RWPE2 (cell line): ENCODE data around the gene SHROOM3.

ENCODE experiments used
- ATAC-seq: fragments of 200-7000 bp; cut with Tn5 transposase; 3 replicates; pipeline ENCODE4 v1.9.1; 2021; ENCODE audit warnings: low read depth
- DNase-seq: peaks from one replicate; pipeline ENCODE4 v3.0.0-alpha.2; 2020; ENCODE audit warnings: low spot score
- H3K27ac ChIP-seq: fragments of 450-650 bp; 2 replicates; pipeline ENCODE4 v1.5.1; 2017; ENCODE audit warnings: mild to moderate bottlenecking; ENCODE audit not compliant: poor library complexity, severe bottlenecking
- H3K27me3 ChIP-seq: fragments of 250-450 bp; sonication (Bioruptor Pico); 2 replicates; pipeline ENCODE4 v1.5.1; 2021; ENCODE audit warnings: mild to moderate bottlenecking, moderate library complexity; ENCODE audit not compliant: insufficient read depth, poor library complexity, severe bottlenecking
- H3K36me3 ChIP-seq: fragments of 250-450 bp; sonication (Bioruptor Pico); 2 replicates; pipeline ENCODE4 v1.5.1; 2020; ENCODE audit warnings: low read depth, mild to moderate bottlenecking, moderate library complexity
- H3K4me1 ChIP-seq: fragments of 250-450 bp; sonication (Bioruptor Pico); 2 replicates; pipeline ENCODE4 v1.5.1; 2021; ENCODE audit warnings: mild to moderate bottlenecking, moderate library complexity; ENCODE audit not compliant: insufficient read depth, poor library complexity, severe bottlenecking
- H3K4me3 ChIP-seq: fragments of 250-450 bp; sonication (Bioruptor Pico); 2 replicates; pipeline ENCODE4 v1.5.1; 2021; ENCODE audit warnings: mild to moderate bottlenecking, moderate library complexity; ENCODE audit not compliant: severe bottlenecking
- H3K9me3 ChIP-seq: fragments of 250-450 bp; sonication (Bioruptor Pico); 2 replicates; pipeline ENCODE4 v1.5.1; 2021; ENCODE audit warnings: mild to moderate bottlenecking, moderate library complexity; ENCODE audit not compliant: severe bottlenecking
- TF ChIP-seq, protein P1 (sequence below): fragments of 450-650 bp; IDR thresholded peaks from one replicate; pipeline ENCODE4 v1.5.1; 2017; ENCODE audit warnings: mild to moderate bottlenecking, moderate library complexity; ENCODE audit not compliant: poor library complexity, severe bottlenecking

The SHROOM3 gene

DNA sequence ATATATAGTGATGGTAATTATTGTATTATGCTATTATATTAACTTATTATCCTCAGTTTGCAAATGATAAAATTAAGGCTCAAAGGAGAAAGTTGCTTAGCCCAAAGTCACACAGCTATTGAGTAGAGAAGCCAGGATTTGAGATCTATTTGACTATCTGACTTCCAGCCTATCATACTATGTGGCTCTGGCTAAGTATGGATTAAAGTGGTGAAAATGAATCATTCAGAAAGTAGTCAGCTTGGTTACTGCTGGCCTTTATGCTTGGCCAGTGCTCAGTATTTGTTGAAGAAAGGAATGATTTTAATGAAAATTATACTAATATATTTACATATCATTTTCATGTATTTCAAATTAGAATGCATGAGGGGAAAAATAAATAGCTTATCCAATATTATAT, 219.8 kb downstream of the SHROOM3 start:
- no peak for DNase-seq
- Histone ChIP-seq H3K27ac (no peak overlapping the region), H3K4me3 (no peak overlapping the region), H3K4me1 (peaks cover 27% of the 10 kb centered on the region), H3K36me3 (no peaks in the 10 kb centered on the region), H3K27me3 (no peaks in the 10 kb centered on the region), H3K9me3 (no peaks in the 10 kb centered on the region)
- TF ChIP-seq, protein P1, sequence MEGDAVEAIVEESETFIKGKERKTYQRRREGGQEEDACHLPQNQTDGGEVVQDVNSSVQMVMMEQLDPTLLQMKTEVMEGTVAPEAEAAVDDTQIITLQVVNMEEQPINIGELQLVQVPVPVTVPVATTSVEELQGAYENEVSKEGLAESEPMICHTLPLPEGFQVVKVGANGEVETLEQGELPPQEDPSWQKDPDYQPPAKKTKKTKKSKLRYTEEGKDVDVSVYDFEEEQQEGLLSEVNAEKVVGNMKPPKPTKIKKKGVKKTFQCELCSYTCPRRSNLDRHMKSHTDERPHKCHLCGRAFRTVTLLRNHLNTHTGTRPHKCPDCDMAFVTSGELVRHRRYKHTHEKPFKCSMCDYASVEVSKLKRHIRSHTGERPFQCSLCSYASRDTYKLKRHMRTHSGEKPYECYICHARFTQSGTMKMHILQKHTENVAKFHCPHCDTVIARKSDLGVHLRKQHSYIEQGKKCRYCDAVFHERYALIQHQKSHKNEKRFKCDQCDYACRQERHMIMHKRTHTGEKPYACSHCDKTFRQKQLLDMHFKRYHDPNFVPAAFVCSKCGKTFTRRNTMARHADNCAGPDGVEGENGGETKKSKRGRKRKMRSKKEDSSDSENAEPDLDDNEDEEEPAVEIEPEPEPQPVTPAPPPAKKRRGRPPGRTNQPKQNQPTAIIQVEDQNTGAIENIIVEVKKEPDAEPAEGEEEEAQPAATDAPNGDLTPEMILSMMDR = no peak
- no peak; the same call in 2 of the 3 replicates for ATAC-seq

DNA sequence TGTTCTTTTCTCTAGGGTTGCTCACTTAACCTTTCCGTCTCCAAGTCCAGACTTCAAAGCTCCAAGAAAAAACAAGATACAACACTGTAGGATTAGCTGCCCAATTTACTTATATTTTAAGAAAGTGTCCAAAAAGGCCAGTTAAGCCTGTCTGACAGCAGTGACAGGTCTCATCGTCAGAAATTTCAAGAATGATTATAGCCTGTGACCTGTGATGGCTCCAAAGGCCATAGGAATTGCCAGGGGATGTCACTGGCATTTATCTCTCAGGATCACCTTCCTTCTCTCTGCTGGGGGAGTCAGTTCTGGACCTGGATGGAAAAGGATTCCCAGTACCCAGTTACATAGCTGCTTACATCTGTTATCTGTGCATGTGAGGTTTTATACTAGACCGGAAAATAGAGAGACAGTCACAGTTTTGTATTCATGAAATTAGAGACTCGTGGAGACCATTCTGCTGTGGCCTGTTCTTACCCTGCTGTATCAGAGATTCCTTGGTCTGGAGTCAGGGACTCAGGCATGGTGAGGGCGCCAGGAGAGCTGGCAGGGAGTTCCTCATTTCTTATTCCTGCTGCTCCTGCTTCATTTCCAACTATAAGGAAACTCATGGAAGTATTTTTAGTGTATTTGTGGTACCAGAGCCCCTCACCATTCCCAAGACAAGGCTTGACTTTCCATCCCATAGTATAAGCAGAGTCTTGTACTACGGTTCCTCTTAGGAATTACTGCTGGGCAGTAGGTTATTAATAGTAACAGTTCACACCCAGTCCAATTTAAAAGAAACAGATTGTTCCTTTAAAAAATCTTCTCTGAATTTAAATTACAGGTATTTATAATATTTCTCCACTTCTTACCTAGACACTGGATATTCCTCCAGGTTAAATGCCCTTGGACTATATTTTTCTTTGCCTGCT, 220.8 kb downstream of the SHROOM3 start:
- Histone ChIP-seq H3K36me3 (no peaks in the 10 kb centered on the region), H3K9me3 (no peaks in the 10 kb centered on the region), H3K27ac (no peak overlapping the region), H3K4me1 (peaks cover 27% of the 10 kb centered on the region), H3K27me3 (no peaks in the 10 kb centered on the region), H3K4me3 (no peak overlapping the region)
- ATAC-seq (no peak), DNase-seq (no peak)
- TF ChIP-seq, protein P1 = no peak

DNA sequence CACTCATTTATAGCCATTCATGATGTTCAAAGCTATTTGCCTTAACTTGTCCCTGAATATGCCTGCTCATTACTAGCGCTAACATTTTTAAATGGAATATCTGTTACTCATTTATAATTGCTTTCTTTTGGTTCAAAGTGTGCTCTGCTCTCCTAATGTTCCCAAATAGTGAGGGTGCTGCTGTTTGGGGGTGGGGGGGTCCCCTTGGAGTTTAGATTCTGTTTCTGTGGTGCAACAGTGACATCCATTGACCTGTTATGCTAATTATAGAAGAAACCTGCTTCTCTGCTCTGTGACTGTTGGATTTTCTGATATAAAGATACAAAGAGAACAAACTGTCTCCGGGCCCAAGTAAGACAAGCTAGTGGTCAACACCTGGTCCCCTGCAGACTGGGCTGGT, 222.4 kb downstream of the SHROOM3 start:
- Histone ChIP-seq H3K27me3 (no peaks in the 10 kb centered on the region), H3K9me3 (no peaks in the 10 kb centered on the region), H3K4me1 (peaks cover 27% of the 10 kb centered on the region), H3K36me3 (no peaks in the 10 kb centered on the region), H3K27ac (peak overlapping the region; percentile 59), H3K4me3 (no peak overlapping the region)
- ATAC-seq (no peak), DNase-seq (no peak)
- TF ChIP-seq, protein P1 = no peak

DNA sequence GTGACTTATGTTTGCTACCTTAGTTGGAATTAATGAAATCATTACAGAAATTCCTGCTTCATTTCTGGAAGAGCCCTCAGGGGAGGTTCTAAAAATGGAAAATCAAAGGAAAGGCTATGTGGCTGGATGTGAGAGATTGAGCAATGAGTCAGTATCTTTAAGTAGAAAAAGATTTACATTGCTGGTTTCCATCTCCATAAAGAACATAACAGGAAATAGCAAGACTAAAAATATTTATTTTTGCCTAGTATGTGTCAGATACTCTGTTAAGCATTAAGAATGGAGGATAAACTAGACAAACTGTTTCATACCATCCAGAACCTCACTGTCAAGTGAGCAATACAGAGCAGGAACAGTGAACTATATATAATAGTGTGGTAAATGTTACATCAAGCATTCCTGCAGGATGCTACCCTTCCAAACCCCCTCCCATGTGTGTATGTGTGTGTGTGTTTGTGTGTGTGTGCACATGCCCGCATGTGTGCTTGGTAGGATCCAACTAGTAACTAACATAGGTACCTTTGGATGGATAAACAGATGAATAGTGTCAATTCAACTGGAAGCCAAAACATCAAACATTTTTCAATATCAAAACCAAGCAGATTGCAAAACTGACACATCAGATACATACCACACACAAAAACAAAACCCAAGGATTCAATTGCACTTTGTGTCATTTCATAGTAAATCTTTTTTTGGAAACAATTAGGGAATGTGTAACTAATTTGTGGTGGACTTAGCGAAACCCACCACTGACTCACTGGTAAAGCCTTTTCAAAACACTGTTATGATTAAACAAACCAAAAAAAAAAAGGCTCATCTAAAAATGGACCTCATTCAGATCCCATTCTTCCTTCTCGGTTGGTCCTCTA, 223.4 kb downstream of the SHROOM3 start:
- peaks cover 27% of the 10 kb centered on the region for H3K4me1 ChIP-seq
- H3K27me3 ChIP-seq = no peaks in the 10 kb centered on the region
- H3K9me3 ChIP-seq = no peaks in the 10 kb centered on the region
- H3K36me3 ChIP-seq = no peaks in the 10 kb centered on the region
- H3K27ac ChIP-seq = peak overlapping the region; percentile 59
- H3K4me3 ChIP-seq = no peak overlapping the region
- ATAC-seq (peak; percentile 81), DNase-seq (no peak)
- TF ChIP-seq, protein P1 = no peak
